Heart left ventricle (tissue), 16 donors: Measurements from ENCODE around the gene XKR7. TPM values are rescaled to one million over a fixed set of nuclear protein-coding genes. Genes with fewer than 3 reads are reported as not detected.

Experiments used
- ATAC-seq, 4 donors: fragments of 200-7000 bp; cut with Tn5 transposase; one replicate each; pipeline ENCODE4 v1.9.1; 2020 to 2022; ENCODE audit warnings: moderate library complexity in 4 of 4, mild to moderate bottlenecking in 3 of 4, moderate number of reproducible peaks in 1 of 4
- DNase-seq, 5 donors: peaks; one replicate each; pipeline ENCODE4 v3.0.0-alpha.2; 2020
- H3K27ac ChIP-seq, 12 donors: fragments of 200-600 bp; sonication (generic) in 4 of 12; one replicate each; pipeline versions ENCODE4 v1.5.0 to v1.8.0; 2016 to 2022; ENCODE audit warnings: mild to moderate bottlenecking in 2 of 12
- H3K27me3 ChIP-seq, 9 donors: fragments of 200-600 bp; sonication (generic) in 2 of 9; one replicate each; pipeline versions ENCODE4 v1.5.1 to v1.8.0; 2016 to 2022; ENCODE audit warnings: mild to moderate bottlenecking in 3 of 9
- H3K36me3 ChIP-seq, 9 donors: fragments of 200-600 bp; sonication (generic) in 2 of 9; one replicate each; pipeline versions ENCODE4 v1.5.0 to v1.8.0; 2018 to 2022; ENCODE audit warnings: mild to moderate bottlenecking in 2 of 9
- H3K4me1 ChIP-seq, 12 donors: fragments of 200-600 bp; sonication (generic) in 4 of 12; one replicate each; pipeline versions ENCODE4 v1.5.0 to v1.8.0; 2016 to 2022; ENCODE audit warnings: mild to moderate bottlenecking in 3 of 12
- H3K4me3 ChIP-seq, 12 donors: fragments of 200-600 bp; sonication (generic) in 4 of 12; one replicate each; pipeline versions ENCODE4 v1.5.0 to v1.8.0; 2017 to 2022; ENCODE audit warnings: mild to moderate bottlenecking in 9 of 12, moderate library complexity in 4 of 12
- H3K9me3 ChIP-seq, 12 donors: fragments of 200-600 bp; sonication (generic) in 4 of 12; one replicate each; pipeline versions ENCODE4 v1.5.0 to v1.8.0; 2016 to 2022; ENCODE audit warnings: mild to moderate bottlenecking in 1 of 12
- POLR2A ChIP-seq, 2 donors: fragments of 450-650 bp; IDR thresholded peaks; one replicate each; pipeline ENCODE4 v1.6.1; 2017; ENCODE audit warnings: antibody characterized with exemption in 2 of 2, mild to moderate bottlenecking in 2 of 2, moderate library complexity in 2 of 2
- WGBS, 4 donors: extraction: QIAGEN DNeasy Blood & Tissue Kit in 2 of 4; methylation state at CpG; one replicate each; pipeline versions ENCODE4 v1.1.5 to v1.1.7; 2013 to 2018; 5-methylcytosine and 5-hydroxymethylcytosine counted together
- intact Hi-C, 10 donors: fragments of 100-400 bp; cut with DNase I; formaldehyde crosslinking; loops; one replicate each; pipeline versions ENCODE4 v1.11.1 to v1.14.2; 2022
- polyA plus RNA-seq, 2 donors: library from polyadenylated mRNA; stranded (reverse); fragments of 200-250 nt; gene quantifications; one replicate each; pipeline ENCODE4 v1.2.3, GENCODE V29; 2013
- total RNA-seq, 9 donors: library from RNA; depleted of rRNA in 2 of 9; stranded (reverse); fragments of >200 nt in 2 of 9; fragmentation: NEBNext Ultra II Directional in 3 of 9; extraction: Animal tissue kit (Norgen Biotek cat#: 25700) in 3 of 9; gene quantifications; one replicate each; pipeline versions ENCODE4 v1.1.0 to v1.2.4, GENCODE V29; 2016 to 2023
- TF ChIP-seq, protein P1 (sequence below), 12 donors: fragments of 200-600 bp; sonication (generic) in 4 of 12; IDR thresholded peaks; one replicate each; pipeline versions ENCODE4 v1.5.0 to v1.8.0; 2018 to 2022; ENCODE audit warnings: antibody characterized with exemption in 12 of 12, mild to moderate bottlenecking in 5 of 12
- donor health status: ischemic (EF 13 %, LVEDD 7.1; RV severe dilation, severe dysfunction).
- donor health status: healthy with polysubstance abuse.
- donor health status: DM: no; HTN: yes; CAD: no.
- donor health status: DM: no; HTN: no; CAD: no.
- donor health status: ischemic (EF 25% LVEDD 6.9; RV normal size, moderate dysfunction).
- donor health status: ischemic (EF 25% LVEDD 5.7; RV mildly dilated, moderate dysfunction).
- donor health status: healthy.
- donor health status: DM: yes; HTN: yes; CAD: no.
- donor health status: ischemic (EF 35%, LVEDD 5.7; RV mildly dilated, moderate dysfunction).
- donor health status: nonischemic (EF 11% LVEDD 7.7; RV severe dilation, severe dysfunction).
- donor health status: DM: yes; HTN: yes; CAD: no.
- donor health status: PGD.
- donor health status: ischemic (EF 29% LVEDD 5.4; RV normal size, mild dysfunction).
- donor health status: nonischemic (EF 23%, LVEDD 6.1; RV moderate dilation, normal function).

Gene XKR7
- total and polyA plus RNA-seq, 11 donors, result not detected

DNA sequence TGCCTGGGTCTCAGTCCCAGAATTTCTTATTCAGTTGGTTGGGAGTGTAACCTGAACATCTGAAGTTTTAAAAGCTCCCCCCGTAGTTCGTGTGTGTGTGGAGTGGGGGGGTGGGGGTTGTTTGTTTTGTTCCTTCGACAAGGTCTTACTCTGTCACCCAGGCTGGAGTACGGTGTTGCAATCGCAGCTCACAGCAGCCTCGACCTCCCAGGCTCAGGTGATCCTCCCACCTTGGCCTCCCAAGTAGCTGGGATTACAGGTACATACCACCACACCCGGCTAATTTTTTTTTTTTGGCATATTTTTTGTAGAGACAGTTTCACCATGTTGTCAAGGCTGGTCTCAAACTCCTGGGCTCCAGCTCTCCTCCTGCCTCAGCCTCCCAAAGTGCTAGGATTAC is 45.4 kb downstream of the XKR7 start:
- no peaks in the 10 kb centered on the region for H3K9me3 ChIP-seq
- ATAC-seq (no peak), DNase-seq (no peak)
- TF ChIP-seq, protein P1, sequence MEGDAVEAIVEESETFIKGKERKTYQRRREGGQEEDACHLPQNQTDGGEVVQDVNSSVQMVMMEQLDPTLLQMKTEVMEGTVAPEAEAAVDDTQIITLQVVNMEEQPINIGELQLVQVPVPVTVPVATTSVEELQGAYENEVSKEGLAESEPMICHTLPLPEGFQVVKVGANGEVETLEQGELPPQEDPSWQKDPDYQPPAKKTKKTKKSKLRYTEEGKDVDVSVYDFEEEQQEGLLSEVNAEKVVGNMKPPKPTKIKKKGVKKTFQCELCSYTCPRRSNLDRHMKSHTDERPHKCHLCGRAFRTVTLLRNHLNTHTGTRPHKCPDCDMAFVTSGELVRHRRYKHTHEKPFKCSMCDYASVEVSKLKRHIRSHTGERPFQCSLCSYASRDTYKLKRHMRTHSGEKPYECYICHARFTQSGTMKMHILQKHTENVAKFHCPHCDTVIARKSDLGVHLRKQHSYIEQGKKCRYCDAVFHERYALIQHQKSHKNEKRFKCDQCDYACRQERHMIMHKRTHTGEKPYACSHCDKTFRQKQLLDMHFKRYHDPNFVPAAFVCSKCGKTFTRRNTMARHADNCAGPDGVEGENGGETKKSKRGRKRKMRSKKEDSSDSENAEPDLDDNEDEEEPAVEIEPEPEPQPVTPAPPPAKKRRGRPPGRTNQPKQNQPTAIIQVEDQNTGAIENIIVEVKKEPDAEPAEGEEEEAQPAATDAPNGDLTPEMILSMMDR (IDR thresholded peaks at IDR 0.05), result no peak
- TF ChIP-seq POLR2A (IDR thresholded peaks at IDR 0.05), result no peak
- peaks cover 0 to 27% (median under 1%) of the 10 kb centered on the region in 9 donors for H3K27me3 ChIP-seq
- H3K4me3 ChIP-seq, result peak overlapping the region in 2 of 12 donors; percentile 57 to 70
- 76 to 85% (median 83%) methylated on average over 7 of the region's 7 CpGs for WGBS, 4 donors
- H3K27ac ChIP-seq, result peak overlapping the region in 2 of 12 donors; percentile 38 to 90
- peaks cover 0 to 54% (median 18%) of the 10 kb centered on the region in 12 donors for H3K4me1 ChIP-seq
- peaks cover 0 to 7% (median 0%) of the 10 kb centered on the region in 9 donors for H3K36me3 ChIP-seq
- intact Hi-C loops, result no loop called here

DNA sequence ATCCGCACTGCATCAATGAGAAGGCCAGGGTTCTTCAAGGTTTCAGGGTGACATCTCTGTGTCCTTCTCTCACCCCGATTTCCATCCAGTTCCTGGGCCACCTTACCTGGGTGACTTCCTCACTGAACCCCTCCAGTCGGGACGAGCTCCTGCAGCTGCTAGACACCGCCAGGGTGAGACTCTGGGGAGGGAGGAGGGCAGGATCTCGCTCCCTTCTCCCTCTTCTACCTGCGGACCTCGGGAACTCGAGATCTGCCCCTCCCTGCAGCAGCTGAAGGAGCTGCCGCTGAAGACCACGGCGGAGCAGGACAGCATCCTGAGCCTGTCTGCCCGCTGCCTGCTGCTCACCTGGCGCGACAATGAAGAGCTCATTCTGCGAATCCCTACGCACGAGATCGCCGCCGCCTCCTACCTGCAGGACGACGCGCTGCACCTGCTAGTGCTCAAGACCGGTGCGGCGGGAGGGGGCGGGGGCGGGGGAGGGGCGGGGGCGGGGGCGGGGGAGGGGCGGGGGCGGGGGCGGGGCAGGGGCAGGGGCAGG is 49.8 kb downstream of the XKR7 start:
- WGBS, 4 donors, result 26 to 43% (median 35%) methylated on average over 27 to 34 of the region's 35 CpGs
- Histone ChIP-seq H3K27me3 (peaks cover 0 to 69% (median 32%) of the 10 kb centered on the region in 9 donors), H3K9me3 (no peaks in the 10 kb centered on the region), H3K4me3 (no peak overlapping the region), H3K27ac (no peak overlapping the region), H3K36me3 (peaks cover 0 to 7% (median 0%) of the 10 kb centered on the region in 9 donors), H3K4me1 (peaks cover 0 to 45% (median 14%) of the 10 kb centered on the region in 12 donors)
- TF ChIP-seq POLR2A (IDR thresholded peaks at IDR 0.05), result no peak
- TF ChIP-seq, protein P1 (IDR thresholded peaks at IDR 0.05), result no peak
- intact Hi-C loops, result no loop called here
- ATAC-seq (no peak), DNase-seq (no peak)

DNA sequence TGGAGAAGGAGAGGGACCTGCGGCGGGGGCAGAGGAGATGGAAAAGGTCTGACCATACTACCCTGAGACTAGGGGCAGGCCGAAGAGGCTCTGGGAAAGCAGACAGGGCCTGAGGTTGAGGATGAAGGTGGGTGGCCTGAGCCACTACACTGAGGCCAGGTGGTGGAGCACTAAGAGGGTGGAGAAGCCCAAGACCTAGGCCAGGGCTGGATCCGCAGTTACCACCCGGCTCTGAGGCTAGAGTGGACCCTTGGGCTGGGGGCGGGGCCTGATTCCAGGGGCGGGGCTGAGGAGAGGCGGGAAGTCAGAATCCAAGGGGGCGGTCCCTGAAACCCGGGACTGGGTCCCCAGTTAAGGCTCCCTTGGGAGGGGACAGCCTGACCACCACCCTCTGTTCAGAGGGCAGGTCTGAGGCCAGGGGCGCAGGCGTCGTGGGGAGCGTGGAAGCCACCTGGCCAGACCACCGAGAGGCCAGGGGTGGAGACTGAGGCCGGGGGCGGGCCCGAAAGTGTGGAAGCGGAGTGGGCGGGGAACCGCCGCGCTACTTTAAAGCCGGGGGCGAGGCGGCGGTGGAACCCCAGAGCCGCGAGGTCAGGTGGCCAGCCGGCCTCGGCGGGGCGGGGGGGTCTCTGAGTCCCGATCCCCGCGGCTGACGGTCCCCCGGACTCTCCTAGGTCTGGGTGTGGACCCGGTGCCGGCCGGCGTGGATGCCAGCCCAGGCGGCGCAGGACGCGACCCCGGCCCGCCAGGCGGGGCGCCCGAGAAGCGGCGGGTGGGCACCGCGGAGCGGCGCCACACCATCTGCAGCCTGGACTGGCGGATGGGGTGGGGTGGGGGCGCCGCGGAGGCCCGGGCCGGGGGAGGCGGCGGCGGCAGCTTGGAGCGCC is 50.6 kb downstream of the XKR7 start:
- Histone ChIP-seq H3K27me3 (peaks cover 0 to 70% (median 33%) of the 10 kb centered on the region in 9 donors), H3K4me1 (peaks cover 0 to 42% (median 14%) of the 10 kb centered on the region in 12 donors), H3K27ac (peak overlapping the region in 9 of 12 donors; percentile 32 to 68 (median 57)), H3K36me3 (peaks cover 0 to 7% (median 0%) of the 10 kb centered on the region in 9 donors), H3K9me3 (no peaks in the 10 kb centered on the region), H3K4me3 (peak overlapping the region; percentile 23 to 67 (median 54))
- ATAC-seq, result peak in 3 of 4 donors; percentile 72 to 85 (median 81)
- TF ChIP-seq, protein P1 (IDR thresholded peaks at IDR 0.05), result no peak
- peak in 1 of 2 donors; percentile 70 for TF ChIP-seq POLR2A (IDR thresholded peaks at IDR 0.05)
- intact Hi-C loops, result no loop called here
- peak; percentile 58 to 76 (median 67) for DNase-seq
- WGBS, 4 donors, result 2 to 5% (median 3%) methylated on average over 39 to 67 of the region's 67 CpGs

DNA sequence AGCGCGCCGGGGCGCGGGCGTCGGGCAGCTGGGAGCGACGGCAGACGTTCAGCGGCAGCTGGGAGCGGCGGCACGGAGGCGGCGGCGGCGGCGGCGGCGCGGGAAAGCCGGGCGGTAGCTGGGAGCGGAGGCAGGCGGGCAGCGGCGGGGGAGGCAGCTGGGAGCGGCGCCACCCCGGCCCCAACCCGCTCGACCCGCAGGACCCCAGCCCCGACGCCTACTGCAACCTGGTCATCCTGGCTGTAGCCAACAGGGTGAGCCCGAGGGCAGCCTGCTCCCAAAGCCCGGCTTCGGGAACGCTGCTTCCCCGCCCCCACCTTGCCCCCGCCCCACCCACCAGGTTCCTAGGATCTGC is 51.2 kb downstream of the XKR7 start:
- intact Hi-C loops, result no loop called here
- Histone ChIP-seq H3K4me1 (peaks cover 0 to 38% (median 13%) of the 10 kb centered on the region in 12 donors), H3K27ac (peak overlapping the region in 7 of 12 donors; percentile 32 to 68 (median 57)), H3K27me3 (peaks cover 0 to 76% (median 33%) of the 10 kb centered on the region in 9 donors), H3K9me3 (no peaks in the 10 kb centered on the region), H3K36me3 (peaks cover 0 to 12% (median 0%) of the 10 kb centered on the region in 9 donors), H3K4me3 (peak overlapping the region in 11 of 12 donors; percentile 24 to 67 (median 56))
- DNase-seq (peak in 1 of 5 donors; percentile 58), ATAC-seq (peak in 2 of 4 donors; percentile 5 to 25)
- WGBS, 4 donors, result 1 to 2% (median 1%) methylated on average over 34 to 42 of the region's 42 CpGs; no CpG with 5 or more reads in 1 of the 4 donors
- TF ChIP-seq POLR2A (IDR thresholded peaks at IDR 0.05), result no peak
- TF ChIP-seq, protein P1 (IDR thresholded peaks at IDR 0.05), result peak in 2 of 12 donors; percentile 7 to 24
